Heart right ventricle (tissue), 16 donors: ENCODE results near the gene DTHD1. TPM values are rescaled to one million over a fixed set of nuclear protein-coding genes. Genes with fewer than 3 reads are reported as not detected.

Experiments used
- ATAC-seq, 8 donors: fragments of 200-7000 bp; cut with Tn5 transposase; one replicate each; pipeline ENCODE4 v1.9.1; 2020; ENCODE audit warnings: mild to moderate bottlenecking in 8 of 8, moderate library complexity in 8 of 8, moderate number of reproducible peaks in 1 of 8
- DNase-seq, 2 donors: peaks; one replicate each; pipeline ENCODE4 v3.0.0-alpha.2; 2020
- H3K27ac ChIP-seq, 10 donors: fragments of 200-600 bp; sonication (generic) in 2 of 10; one replicate each; pipeline versions ENCODE4 v1.5.0 to v1.8.0; 2020 to 2022; ENCODE audit warnings: mild to moderate bottlenecking in 3 of 10
- H3K27me3 ChIP-seq, 7 donors: fragments of 200-600 bp; one replicate each; pipeline ENCODE4 v1.8.0; 2021 to 2022; ENCODE audit warnings: mild to moderate bottlenecking in 2 of 7
- H3K36me3 ChIP-seq, 9 donors: fragments of 200-600 bp; sonication (generic) in 1 of 9; one replicate each; pipeline versions ENCODE4 v1.5.0 to v1.8.0; 2020 to 2022; ENCODE audit warnings: mild to moderate bottlenecking in 2 of 9
- H3K4me1 ChIP-seq, 9 donors: fragments of 200-600 bp; sonication (generic) in 1 of 9; one replicate each; pipeline versions ENCODE4 v1.5.0 to v1.8.0; 2020 to 2022; ENCODE audit warnings: mild to moderate bottlenecking in 4 of 9
- H3K4me3 ChIP-seq, 10 donors: fragments of 200-600 bp; sonication (generic) in 2 of 10; one replicate each; pipeline versions ENCODE4 v1.5.0 to v1.8.0; 2020 to 2022; ENCODE audit warnings: mild to moderate bottlenecking in 7 of 10, moderate library complexity in 2 of 10
- H3K9me3 ChIP-seq, 11 donors: fragments of 200-600 bp in 10 of 11; sonication (generic) in 2 of 11; one replicate each; pipeline versions ENCODE4 v1.5.0 to v1.8.0; 2013 to 2022; ENCODE audit warnings: mild to moderate bottlenecking in 2 of 11, control low read depth in 1 of 11, moderate library complexity in 1 of 11
- CTCF ChIP-seq, 9 donors: fragments of 200-600 bp; sonication (generic) in 2 of 9; IDR thresholded peaks; one replicate each; pipeline versions ENCODE4 v1.5.0 to v1.8.0; 2021 to 2022; ENCODE audit warnings: antibody characterized with exemption in 9 of 9, mild to moderate bottlenecking in 5 of 9, moderate library complexity in 1 of 9
- WGBS, 2 donors: extraction: QIAGEN DNeasy Blood & Tissue Kit; methylation state at CpG; one replicate each; pipeline ENCODE4 v1.1.7; 2013; ENCODE audit warnings: inconsistent platforms in 1 of 2; 5-methylcytosine and 5-hydroxymethylcytosine counted together
- intact Hi-C, 10 donors: fragments of 100-400 bp; cut with DNase I; formaldehyde crosslinking; loops; one replicate each; pipeline versions ENCODE4 v1.11.1 to v1.14.2; 2022
- polyA plus RNA-seq, 2 donors: library from polyadenylated mRNA; stranded (reverse); fragments of 200-250 nt; gene quantifications; one replicate each; pipeline ENCODE4 v1.2.3, GENCODE V29; 2013
- total RNA-seq, 10 donors: library from RNA; stranded (reverse); fragmentation: NEBNext Ultra II Directional in 3 of 10; extraction: Animal tissue kit (Norgen Biotek cat#: 25700) in 3 of 10; gene quantifications; one replicate each; pipeline versions ENCODE4 v1.2.1 to v1.2.4, GENCODE V29; 2021 to 2023
- donor health status: Arrhythmogenic right ventricular cardiomyopathy.
- donor health status: ischemic (EF 13 %, LVEDD 7.1; RV severe dilation, severe dysfunction).
- donor health status: healthy with polysubstance abuse.
- donor health status: DM: no; HTN: yes; CAD: no.
- donor health status: DM: no; HTN: no; CAD: no.
- donor health status: ischemic (EF 25% LVEDD 6.9; RV normal size, moderate dysfunction).
- donor health status: ischemic (EF 25% LVEDD 5.7; RV mildly dilated, moderate dysfunction).
- donor health status: healthy.
- donor health status: DM: yes; HTN: yes; CAD: no.
- donor health status: Ischemic cardiomyopathy.
- donor health status: ischemic (EF 35%, LVEDD 5.7; RV mildly dilated, moderate dysfunction).
- donor health status: nonischemic (EF 11% LVEDD 7.7; RV severe dilation, severe dysfunction).
- donor health status: DM: yes; HTN: yes; CAD: no.
- donor health status: PGD.
- donor health status: ischemic (EF 29% LVEDD 5.4; RV normal size, mild dysfunction).
- donor health status: nonischemic (EF 23%, LVEDD 6.1; RV moderate dilation, normal function).

The DTHD1 gene
- total and polyA plus RNA-seq, 12 donors: 0.10 to 0.60 (median 0.13) TPM; not detected in 9

GRCh38 chr4:36341936-36342335 is 60.5 kb downstream of the DTHD1 start:
- Histone ChIP-seq H3K36me3 (no peaks in the 10 kb centered on the region), H3K27ac (no peak overlapping the region), H3K4me1 (peaks cover 0 to 8% (median 0%) of the 10 kb centered on the region in 9 donors), H3K4me3 (no peak overlapping the region), H3K27me3 (no peaks in the 10 kb centered on the region), H3K9me3 (no peaks in the 10 kb centered on the region)
- TF ChIP-seq CTCF (IDR thresholded peaks at IDR 0.05): no peak
- DNase-seq (no peak), ATAC-seq (no peak)
- 53 to 63% methylated on average over 6 of the region's 6 CpGs for WGBS, 2 donors
- intact Hi-C loops: loop anchor here in 1 of 10 donors (10.0 kb wide), 1 partner anchor 1043 kb away; no protein-coding TSS in a partner anchor

GRCh38 chr4:36343501-36344175 is 62.2 kb downstream of the DTHD1 start:
- DNase-seq: no peak
- no peak for ATAC-seq
- WGBS, 2 donors: 88 to 90% methylated on average over 12 of the region's 12 CpGs

GRCh38 chr4:36348403-36348938 is 67.1 kb downstream of the DTHD1 start:
- Histone ChIP-seq H3K4me3 (no peak overlapping the region), H3K36me3 (no peaks in the 10 kb centered on the region), H3K9me3 (no peaks in the 10 kb centered on the region), H3K27me3 (no peaks in the 10 kb centered on the region), H3K27ac (no peak overlapping the region), H3K4me1 (peaks cover 0 to 9% (median 0%) of the 10 kb centered on the region in 9 donors)
- 67 to 78% methylated on average over 4 of the region's 4 CpGs for WGBS, 2 donors
- DNase-seq: no peak
- intact Hi-C loops: loop anchor here in 2 of 10 donors (5.0 to 10.0 kb wide), 2 partner anchors 1036 to 1044 kb away; no protein-coding TSS in a partner anchor
- no peak for ATAC-seq
- no peak for TF ChIP-seq CTCF (IDR thresholded peaks at IDR 0.05)

More at GRCh38 chr4:36343501-36344175, 62.2 kb downstream of the DTHD1 start:
- intact Hi-C loops: loop anchor here in 1 of 10 donors (10.0 kb wide), 1 partner anchor 1041 kb away; no protein-coding TSS in a partner anchor
- no peak for TF ChIP-seq CTCF (IDR thresholded peaks at IDR 0.05)
- Histone ChIP-seq H3K36me3 (no peaks in the 10 kb centered on the region), H3K9me3 (no peaks in the 10 kb centered on the region), H3K27me3 (no peaks in the 10 kb centered on the region), H3K4me1 (peaks cover 0 to 5% (median 0%) of the 10 kb centered on the region in 9 donors), H3K4me3 (no peak overlapping the region), H3K27ac (no peak overlapping the region)

GRCh38 chr4:36349938-36350549 is 68.6 kb downstream of the DTHD1 start:
- H3K36me3 ChIP-seq: no peaks in the 10 kb centered on the region
- H3K27ac ChIP-seq: no peak overlapping the region
- no peaks in the 10 kb centered on the region for H3K27me3 ChIP-seq
- WGBS, 2 donors: 50 to 53% methylated on average over 4 of the region's 4 CpGs
- intact Hi-C loops: loop anchor here in 6 of 10 donors (5.0 to 10.0 kb wide), 3 partner anchors 1035 to 1042 kb away; no protein-coding TSS in a partner anchor
- no peak overlapping the region for H3K4me3 ChIP-seq
- no peak for TF ChIP-seq CTCF (IDR thresholded peaks at IDR 0.05)
- DNase-seq (no peak), ATAC-seq (no peak)
- H3K9me3 ChIP-seq: no peaks in the 10 kb centered on the region
- H3K4me1 ChIP-seq: peaks cover 0 to 9% (median 0%) of the 10 kb centered on the region in 9 donors
